Measurements from ENCODE around the gene SMCHD1.
"Not testable (repeated sequence)": the region's sequence is repeated elsewhere in the genome, so short reads cannot be mapped to it uniquely, and the experiment has no call there.

DNA sequence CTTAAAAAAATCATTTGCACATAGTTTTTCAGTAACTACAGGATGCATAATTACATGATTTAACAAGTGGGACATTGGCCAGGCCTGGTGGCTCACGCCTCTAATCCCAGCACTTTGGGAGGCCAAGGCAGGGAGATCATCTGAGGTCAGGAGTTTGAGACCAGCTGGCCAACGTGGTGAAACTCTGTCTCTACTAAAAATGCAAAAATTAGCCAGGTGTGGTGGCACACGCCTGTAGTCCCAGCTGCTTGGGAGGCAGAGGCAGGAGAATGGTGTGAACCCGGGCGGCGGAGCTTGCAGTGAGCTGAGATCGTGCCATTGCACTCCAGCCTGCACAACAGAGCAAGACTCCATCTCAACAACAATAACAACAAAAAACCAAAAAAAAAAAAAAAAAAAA is 6.8 kb downstream of the SMCHD1 start:
- TF ChIP-seq, protein P1, sequence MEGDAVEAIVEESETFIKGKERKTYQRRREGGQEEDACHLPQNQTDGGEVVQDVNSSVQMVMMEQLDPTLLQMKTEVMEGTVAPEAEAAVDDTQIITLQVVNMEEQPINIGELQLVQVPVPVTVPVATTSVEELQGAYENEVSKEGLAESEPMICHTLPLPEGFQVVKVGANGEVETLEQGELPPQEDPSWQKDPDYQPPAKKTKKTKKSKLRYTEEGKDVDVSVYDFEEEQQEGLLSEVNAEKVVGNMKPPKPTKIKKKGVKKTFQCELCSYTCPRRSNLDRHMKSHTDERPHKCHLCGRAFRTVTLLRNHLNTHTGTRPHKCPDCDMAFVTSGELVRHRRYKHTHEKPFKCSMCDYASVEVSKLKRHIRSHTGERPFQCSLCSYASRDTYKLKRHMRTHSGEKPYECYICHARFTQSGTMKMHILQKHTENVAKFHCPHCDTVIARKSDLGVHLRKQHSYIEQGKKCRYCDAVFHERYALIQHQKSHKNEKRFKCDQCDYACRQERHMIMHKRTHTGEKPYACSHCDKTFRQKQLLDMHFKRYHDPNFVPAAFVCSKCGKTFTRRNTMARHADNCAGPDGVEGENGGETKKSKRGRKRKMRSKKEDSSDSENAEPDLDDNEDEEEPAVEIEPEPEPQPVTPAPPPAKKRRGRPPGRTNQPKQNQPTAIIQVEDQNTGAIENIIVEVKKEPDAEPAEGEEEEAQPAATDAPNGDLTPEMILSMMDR (IDR thresholded peaks at IDR 0.05) = not testable (repeated sequence)
- TF ChIP-seq POLR2A, EP300 (IDR thresholded peaks at IDR 0.05): not testable (repeated sequence)
